Testis (tissue), 2 donors: Measurements from ENCODE around the gene SLC9A4.

Source experiments
- CTCF ChIP-seq, 3 experiments: fragments of 450-650 bp in 2 of 3; fragments of 200-600 bp in 1 of 3; sonication (generic) in 1 of 3; IDR thresholded peaks; one replicate each; pipeline ENCODE4 v1.5.1; 2016 to 2019; ENCODE audit warnings: antibody characterized with exemption in 3 of 3, mild to moderate bottlenecking in 2 of 3, moderate library complexity in 1 of 3
- POLR2A ChIP-seq: fragments of 450-650 bp; IDR thresholded peaks from one replicate; pipeline ENCODE4 v1.6.1; 2017; ENCODE audit warnings: antibody characterized with exemption, mild to moderate bottlenecking, moderate library complexity

GRCh38 chr2:102435741-102436140 is 37.3 kb upstream of the SLC9A4 start:
- no peak for TF ChIP-seq CTCF (IDR thresholded peaks at IDR 0.05)
- no peak for TF ChIP-seq POLR2A
